ENCODE measurements around the gene TNNC1. TPM values are rescaled to one million over a fixed set of nuclear protein-coding genes. Genes with fewer than 3 reads are reported as not detected.

TNNC1 gene
- total and polyA plus RNA-seq, 10 of the 15 experiments (the other 5 are each of a cell fraction or from before 2014, with no cell fraction given), result 0.13 to 1.3 (median 0.53) TPM; not detected in 2

- ChIA-PET POLR2A (no interaction called here), RAD21 (ENCODE audit: unreplicated experiment) (no interaction called here), CTCF (no interaction called here), SMC1A (ENCODE audit: uncharacterized antibody, unreplicated experiment) (interaction anchor here (1.1 kb wide), 1 partner anchor 8 kb away, joined by 3 read pairs; no protein-coding TSS in a partner anchor)
- Histone ChIP-seq H2AFZ (ENCODE audit: control insufficient read depth, low read depth, low read length) (no peak overlapping the region), H3K4me3 (no peak overlapping the region), H3K27ac (ENCODE audit: control insufficient read depth, insufficient read depth) (no peak overlapping the region), H3K4me2 (ENCODE audit: control insufficient read depth, insufficient read depth) (no peak overlapping the region), H3K27me3 (replicated peaks in 1 of 2; ENCODE audit: control insufficient read depth in 2 of 2, insufficient read depth in 2 of 2, low read length in 1 of 2) (no peaks in the 10 kb centered on the region), H3K36me3 (ENCODE audit: control insufficient read depth in 2 of 2, insufficient read depth in 2 of 2, low read length in 1 of 2) (no peaks in the 10 kb centered on the region), H3K9ac (ENCODE audit: control insufficient read depth, insufficient read depth, low read length) (no peak overlapping the region), H3K4me1 (ENCODE audit: control insufficient read depth, insufficient read depth, low read length) (no peaks in the 10 kb centered on the region), H4K20me1 (ENCODE audit: control insufficient read depth, insufficient read depth) (no peaks in the 10 kb centered on the region), H3K9me3 (replicated peaks; ENCODE audit: control insufficient read depth, insufficient read depth, low read length) (no peaks in the 10 kb centered on the region), H3K79me2 (ENCODE audit: control insufficient read depth, insufficient read depth, low read length) (no peaks in the 10 kb centered on the region)
- WGBS (ENCODE audit: insufficient coverage, insufficient replicate concordance, low lambda C conversion rate, missing lambda C conversion rate), result 56% methylated on average over 6 of the region's 6 CpGs
- in situ Hi-C loops (cut with MboI) (no loop called here), intact Hi-C loops (cut with micrococcal nuclease; ENCODE audit: unreplicated experiment) (no loop called here)
- DNase-seq (ENCODE audit: low read depth, low spot score) (no peak), ATAC-seq (no peak), FAIRE-seq (no peak)
- TF ChIP-seq E4F1 (IDR thresholded peaks at IDR 0.05; ENCODE audit: borderline replicate concordance, partially characterized antibody) (no peak), ZZZ3 (IDR thresholded peaks at IDR 0.05; ENCODE audit: control insufficient read depth, insufficient read length, low read depth) (no peak), PML (IDR thresholded peaks at IDR 0.05; ENCODE audit: low read length) (no peak), MXI1 (IDR thresholded peaks at IDR 0.05; ENCODE audit: low read depth, low read length) (no peak), IRF4 (IDR thresholded peaks at IDR 0.05; ENCODE audit: low read depth, low read length) (no peak), DPF2 (IDR thresholded peaks at IDR 0.05) (no peak), ELK1 (IDR thresholded peaks at IDR 0.05; ENCODE audit: low read depth, low read length) (no peak), BACH1 (IDR thresholded peaks at IDR 0.05; ENCODE audit: borderline replicate concordance) (no peak), ATF2 (IDR thresholded peaks at IDR 0.05; ENCODE audit: low read length) (no peak), WRNIP1 (IDR thresholded peaks at IDR 0.05; ENCODE audit: borderline replicate concordance, low read depth, low read length) (no peak), EED (IDR thresholded peaks at IDR 0.05; ENCODE audit: low read depth) (no peak), RAD51 (IDR thresholded peaks at IDR 0.05) (no peak), E2F8 (IDR thresholded peaks at IDR 0.05; ENCODE audit: low read depth, partially characterized antibody) (no peak), YBX1 (IDR thresholded peaks at IDR 0.05) (no peak), JUND (IDR thresholded peaks at IDR 0.05; ENCODE audit: low read depth, low read length) (no peak)
- no TSS peak for BruUV-seq (replicated peaks)
These were observed 15.8 kb downstream of the TNNC1 start for GRCh38 chr3:52438104-52438376.
